Smooth muscle cell (in vitro differentiated cells): ENCODE results near the gene SFTA2. TPM values are rescaled to one million over a fixed set of nuclear protein-coding genes. Genes with fewer than 3 reads are reported as not detected.

Experiments used
- DNase-seq: peaks from one replicate; lab custom pipeline; 2025; ENCODE audit not compliant: unreplicated experiment; lab: John Stamatoyannopoulos, UW
- H2AFZ ChIP-seq: fragments of 200-600 bp; sonication (generic); 2 replicates; pipeline ENCODE4 v1.6.0; 2016; ENCODE audit warnings: antibody characterized with exemption, low read depth, mild to moderate bottlenecking
- H3F3A ChIP-seq: fragments of 200-600 bp; sonication (generic); 2 replicates; pipeline ENCODE4 v1.6.0; 2017; ENCODE audit warnings: antibody characterized with exemption, low read depth
- H3K27ac ChIP-seq: fragments of 200-600 bp; sonication (generic); 2 replicates; pipeline ENCODE4 v1.5.1; 2016; ENCODE audit warnings: low read depth, mild to moderate bottlenecking
- H3K27me3 ChIP-seq: fragments of 200-600 bp; sonication (generic); 2 replicates; pipeline ENCODE4 v1.6.1; 2016; ENCODE audit warnings: low read depth, mild to moderate bottlenecking
- H3K36me3 ChIP-seq: fragments of 200-600 bp; sonication (generic); 2 replicates; pipeline ENCODE4 v1.5.1; 2016; ENCODE audit warnings: low read depth
- H3K4me1 ChIP-seq: fragments of 200-600 bp; sonication (generic); 2 replicates; pipeline ENCODE4 v1.5.1; 2016; ENCODE audit warnings: low read depth
- H3K4me2 ChIP-seq: fragments of 200-600 bp; sonication (generic); 2 replicates; pipeline ENCODE4 v1.6.0; 2016; ENCODE audit warnings: mild to moderate bottlenecking
- H3K4me3 ChIP-seq: fragments of 200-600 bp; sonication (generic); 2 replicates; pipeline ENCODE4 v1.5.1; 2016; ENCODE audit warnings: mild to moderate bottlenecking
- H3K79me2 ChIP-seq: fragments of 200-600 bp; sonication (generic); 2 replicates; pipeline ENCODE4 v1.6.0; 2016; ENCODE audit warnings: low read depth, mild to moderate bottlenecking
- H3K9ac ChIP-seq: fragments of 200-600 bp; sonication (generic); 2 replicates; pipeline ENCODE4 v1.6.0; 2016; ENCODE audit warnings: low read depth
- H3K9me3 ChIP-seq: fragments of 200-600 bp; sonication (generic); replicated peaks from 2 replicates; pipeline ENCODE4 v1.5.1; 2016; ENCODE audit warnings: low read depth
- H4K20me1 ChIP-seq: fragments of 200-600 bp; sonication (generic); 2 replicates; pipeline ENCODE4 v1.6.0; 2016; ENCODE audit warnings: low read depth
- WGBS: methylation state at CpG from one replicate; pipeline ENCODE4 v1.1.7; 2016; ENCODE audit warnings: low lambda C conversion rate; 5-methylcytosine and 5-hydroxymethylcytosine counted together
- polyA plus RNA-seq: library from polyadenylated mRNA; unstranded; fragments of >200 nt; fragmentation: Nextera tagmentation; extraction: Ambion mirVana; gene quantifications from 2 replicates; pipeline ENCODE4 v1.2.1, GENCODE V29; 2016
- total RNA-seq: library from RNA; depleted of rRNA; stranded (reverse); fragments of >200 nt; gene quantifications from 2 replicates; pipeline ENCODE4 v1.2.3, GENCODE V29; 2014
- TF ChIP-seq, protein P1 (sequence below): fragments of 200-600 bp; sonication (generic); IDR thresholded peaks from 2 replicates; pipeline ENCODE4 v1.5.1; 2017; ENCODE audit warnings: borderline replicate concordance, mild to moderate bottlenecking, antibody characterized with exemption; ENCODE audit not compliant: insufficient read depth, poor library complexity, severe bottlenecking

SFTA2 gene
- total and polyA plus RNA-seq, 2 experiments from 2014 or later = not detected

DNA sequence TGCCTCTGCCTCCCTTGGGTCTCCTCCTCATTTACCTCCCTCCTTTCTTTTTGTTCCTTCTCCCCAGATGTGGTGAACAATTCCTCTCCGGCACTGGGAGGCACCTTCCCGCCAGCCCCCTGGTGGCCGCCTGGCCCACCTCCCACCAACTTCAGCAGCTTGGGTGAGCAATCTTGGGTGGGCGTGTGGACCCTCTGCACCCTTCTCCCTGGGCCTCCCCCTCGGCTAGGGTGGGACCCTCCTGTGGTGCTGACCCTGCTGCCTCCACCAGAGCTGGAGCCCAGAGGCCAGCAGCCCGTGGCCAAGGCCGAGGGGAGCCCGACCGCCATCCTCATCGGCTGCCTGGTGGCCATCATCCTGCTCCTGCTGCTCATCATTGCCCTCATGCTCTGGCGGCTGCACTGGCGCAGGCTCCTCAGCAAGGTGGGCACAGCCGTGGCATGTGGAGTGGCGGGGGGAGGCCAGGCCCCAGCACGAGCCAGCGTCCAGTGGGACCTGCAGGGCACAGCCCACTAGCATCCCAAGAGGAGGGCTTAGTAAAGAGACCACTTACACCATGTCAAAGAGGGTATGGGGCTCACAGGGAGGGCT, 38.9 kb downstream of the SFTA2 start:
- TF ChIP-seq, protein P1, sequence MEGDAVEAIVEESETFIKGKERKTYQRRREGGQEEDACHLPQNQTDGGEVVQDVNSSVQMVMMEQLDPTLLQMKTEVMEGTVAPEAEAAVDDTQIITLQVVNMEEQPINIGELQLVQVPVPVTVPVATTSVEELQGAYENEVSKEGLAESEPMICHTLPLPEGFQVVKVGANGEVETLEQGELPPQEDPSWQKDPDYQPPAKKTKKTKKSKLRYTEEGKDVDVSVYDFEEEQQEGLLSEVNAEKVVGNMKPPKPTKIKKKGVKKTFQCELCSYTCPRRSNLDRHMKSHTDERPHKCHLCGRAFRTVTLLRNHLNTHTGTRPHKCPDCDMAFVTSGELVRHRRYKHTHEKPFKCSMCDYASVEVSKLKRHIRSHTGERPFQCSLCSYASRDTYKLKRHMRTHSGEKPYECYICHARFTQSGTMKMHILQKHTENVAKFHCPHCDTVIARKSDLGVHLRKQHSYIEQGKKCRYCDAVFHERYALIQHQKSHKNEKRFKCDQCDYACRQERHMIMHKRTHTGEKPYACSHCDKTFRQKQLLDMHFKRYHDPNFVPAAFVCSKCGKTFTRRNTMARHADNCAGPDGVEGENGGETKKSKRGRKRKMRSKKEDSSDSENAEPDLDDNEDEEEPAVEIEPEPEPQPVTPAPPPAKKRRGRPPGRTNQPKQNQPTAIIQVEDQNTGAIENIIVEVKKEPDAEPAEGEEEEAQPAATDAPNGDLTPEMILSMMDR = peak; percentile 25
- Histone ChIP-seq H3K27ac (no peak overlapping the region), H3K9ac (no peak overlapping the region), H3K4me2 (no peak overlapping the region), H3K9me3 (no peaks in the 10 kb centered on the region), H4K20me1 (peaks cover 40% of the 10 kb centered on the region), H3K4me1 (peaks cover 5% of the 10 kb centered on the region), H3K36me3 (no peaks in the 10 kb centered on the region), H3K27me3 (no peaks in the 10 kb centered on the region), H3K4me3 (no peak overlapping the region), H3K79me2 (peaks cover 11% of the 10 kb centered on the region), H3F3A (no peaks in the 10 kb centered on the region), H2AFZ (no peak overlapping the region)
- DNase-seq = no peak
- 90% methylated on average over 16 of the region's 16 CpGs for WGBS

DNA sequence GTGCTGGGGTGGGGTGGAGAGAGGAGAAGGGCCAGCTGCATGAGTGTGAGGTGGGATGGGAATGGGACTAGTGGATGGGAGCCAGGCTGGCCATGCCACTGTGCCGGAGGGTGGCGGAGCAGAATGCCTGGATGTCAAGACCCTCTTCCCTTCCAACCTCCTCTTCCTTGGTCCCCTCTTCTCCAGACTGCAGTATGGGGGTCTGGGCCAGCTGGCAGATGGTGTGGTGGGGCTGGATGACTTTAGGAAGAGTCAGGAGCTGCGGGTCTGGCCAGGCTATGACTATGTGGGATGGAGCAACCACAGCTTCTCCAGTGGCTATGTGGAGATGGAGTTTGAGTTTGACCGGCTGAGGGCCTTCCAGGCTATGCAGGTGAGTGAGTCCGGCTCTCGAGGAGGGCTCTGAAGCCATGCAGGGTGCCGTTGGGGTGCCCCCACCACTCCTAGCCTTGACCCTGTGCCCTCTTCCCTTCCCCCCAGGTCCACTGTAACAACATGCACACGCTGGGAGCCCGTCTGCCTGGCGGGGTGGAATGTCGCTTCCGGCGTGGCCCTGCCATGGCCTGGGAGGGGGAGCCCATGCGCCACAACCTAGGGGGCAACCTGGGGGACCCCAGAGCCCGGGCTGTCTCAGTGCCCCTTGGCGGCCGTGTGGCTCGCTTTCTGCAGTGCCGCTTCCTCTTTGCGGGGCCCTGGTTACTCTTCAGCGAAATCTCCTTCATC, 40.0 kb downstream of the SFTA2 start:
- TF ChIP-seq, protein P1 = no peak
- peaks cover 49% of the 10 kb centered on the region for H4K20me1 ChIP-seq
- no peaks in the 10 kb centered on the region for H3K9me3 ChIP-seq
- no peaks in the 10 kb centered on the region for H3K27me3 ChIP-seq
- H3K4me3 ChIP-seq = no peak overlapping the region
- no peak overlapping the region for H3K9ac ChIP-seq
- no peaks in the 10 kb centered on the region for H3K36me3 ChIP-seq
- H3F3A ChIP-seq = no peaks in the 10 kb centered on the region
- peaks cover 22% of the 10 kb centered on the region for H3K79me2 ChIP-seq
- H3K4me2 ChIP-seq = no peak overlapping the region
- WGBS = 97% methylated on average over 21 of the region's 21 CpGs
- H2AFZ ChIP-seq = no peak overlapping the region
- peaks cover 14% of the 10 kb centered on the region for H3K4me1 ChIP-seq
- no peak overlapping the region for H3K27ac ChIP-seq
- DNase-seq = no peak

DNA sequence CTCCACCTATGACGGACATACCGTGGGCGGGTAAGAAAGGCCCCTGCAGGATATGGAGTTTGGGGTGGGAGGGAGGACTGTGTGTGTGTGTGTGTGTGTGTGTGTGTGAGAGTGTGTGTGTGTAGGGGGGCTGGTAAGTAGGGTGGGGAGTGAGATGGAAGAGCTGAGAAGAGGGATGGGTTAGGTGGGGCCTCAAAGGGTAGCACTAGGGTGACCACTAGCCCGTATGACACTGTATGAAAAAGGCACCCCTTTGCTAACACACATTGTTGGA, 40.6 kb downstream of the SFTA2 start:
- Histone ChIP-seq H3K4me1 (peaks cover 20% of the 10 kb centered on the region), H3K27me3 (no peaks in the 10 kb centered on the region), H3K9ac (no peak overlapping the region), H4K20me1 (peaks cover 55% of the 10 kb centered on the region), H3F3A (no peaks in the 10 kb centered on the region), H3K27ac (no peak overlapping the region), H3K4me2 (no peak overlapping the region), H3K79me2 (peaks cover 28% of the 10 kb centered on the region), H3K4me3 (no peak overlapping the region), H3K9me3 (no peaks in the 10 kb centered on the region), H2AFZ (no peak overlapping the region), H3K36me3 (no peaks in the 10 kb centered on the region)
- TF ChIP-seq, protein P1 = no peak
- no peak for DNase-seq
- 95% methylated on average over 4 of the region's 4 CpGs for WGBS
